GM23248 (cell line): ENCODE measurements around the gene ABCG2. TPM values are rescaled to one million over a fixed set of nuclear protein-coding genes. Genes with fewer than 3 reads are reported as not detected.

Source experiments
- DNase-seq: peaks from one replicate; pipeline ENCODE4 v3.0.0-alpha.2; 2015
- H2AFZ ChIP-seq: fragments of 200-600 bp; sonication (generic); 2 replicates; pipeline ENCODE4 v1.6.1; 2016; ENCODE audit warnings: antibody characterized with exemption
- H3F3A ChIP-seq: fragments of 200-600 bp; sonication (generic); 2 replicates; pipeline ENCODE4 v1.6.1; 2016; ENCODE audit warnings: mild to moderate bottlenecking, antibody characterized with exemption, mixed run types; ENCODE audit not compliant: insufficient read depth
- H3K27ac ChIP-seq: fragments of 200-600 bp; sonication (generic); 2 replicates; pipeline ENCODE4 v1.5.1; 2016; ENCODE audit warnings: mild to moderate bottlenecking
- H3K27me3 ChIP-seq: fragments of 200-600 bp; sonication (generic); replicated peaks from 2 replicates; pipeline ENCODE4 v1.6.1; 2016; ENCODE audit warnings: mild to moderate bottlenecking; ENCODE audit not compliant: insufficient read depth
- H3K36me3 ChIP-seq: fragments of 200-600 bp; sonication (generic); 2 replicates; pipeline ENCODE4 v1.6.1; 2016; ENCODE audit warnings: low read depth, mild to moderate bottlenecking
- H3K4me1 ChIP-seq: fragments of 200-600 bp; sonication (generic); 2 replicates; pipeline ENCODE4 v1.6.1; 2016; ENCODE audit warnings: mild to moderate bottlenecking; ENCODE audit not compliant: insufficient read depth
- H3K4me2 ChIP-seq: fragments of 200-600 bp; sonication (generic); one replicate; pipeline ENCODE4 v1.6.1; 2016; ENCODE audit warnings: mild to moderate bottlenecking; ENCODE audit not compliant: unreplicated experiment
- H3K4me3 ChIP-seq: fragments of 200-600 bp; sonication (generic); 2 replicates; pipeline ENCODE4 v1.5.1; 2016; ENCODE audit warnings: mild to moderate bottlenecking
- H3K79me2 ChIP-seq: fragments of 200-600 bp; sonication (generic); 2 replicates; pipeline ENCODE4 v1.6.1; 2016; ENCODE audit warnings: mild to moderate bottlenecking; ENCODE audit not compliant: insufficient read depth
- H3K9ac ChIP-seq: fragments of 200-600 bp; sonication (generic); 2 replicates; pipeline ENCODE4 v1.6.1; 2016; ENCODE audit warnings: mild to moderate bottlenecking
- H3K9me2 ChIP-seq: fragments of 200-600 bp; sonication (generic); 2 replicates; pipeline ENCODE4 v1.6.1; 2016; ENCODE audit warnings: mixed run types, mild to moderate bottlenecking, moderate library complexity; ENCODE audit not compliant: insufficient read depth
- H3K9me3 ChIP-seq: fragments of 200-600 bp; sonication (generic); one replicate; pipeline ENCODE4 v1.6.1; 2017; ENCODE audit warnings: low read depth
- H4K20me1 ChIP-seq: fragments of 200-600 bp; sonication (generic); 2 replicates; pipeline ENCODE4 v1.6.0; 2016; ENCODE audit not compliant: insufficient read depth
- EZH2 ChIP-seq: fragments of 200-600 bp; sonication (generic); IDR thresholded peaks from 2 replicates; pipeline ENCODE4 v1.6.1; 2018; ENCODE audit warnings: antibody characterized with exemption, mild to moderate bottlenecking; ENCODE audit not compliant: insufficient read depth, poor library complexity, severe bottlenecking
- EZH2phosphoT487 ChIP-seq: fragments of 200-600 bp; sonication (generic); IDR thresholded peaks from 2 replicates; pipeline ENCODE4 v1.6.1; 2018; ENCODE audit warnings: antibody characterized with exemption, moderate library complexity, mild to moderate bottlenecking, low read depth; ENCODE audit not compliant: insufficient read depth
- WGBS, 2 experiments: methylation state at CpG; one replicate each; pipeline ENCODE4 v1.1.6; 2015 to 2017; ENCODE audit warnings: low lambda C conversion rate in 2 of 2, low coverage in 1 of 2; ENCODE audit errors: missing lambda C conversion rate in 2 of 2; 5-methylcytosine and 5-hydroxymethylcytosine counted together
- in situ Hi-C: fragments of 300-500 bp; cut with MboI; formaldehyde crosslinking; loops from 2 replicates; pipeline ENCODE4 v1.15.0; 2020
- polyA plus RNA-seq: library from polyadenylated mRNA; unstranded; fragments of >200 nt; fragmentation: Nextera tagmentation; extraction: Ambion mirVana; gene quantifications from 2 replicates; pipeline ENCODE4 v1.2.1, GENCODE V29; 2016
- total RNA-seq: library from RNA; depleted of rRNA; stranded (reverse); fragments of >200 nt; shearing (Covaris generic); gene quantifications from 2 replicates; pipeline ENCODE4 v1.2.3, GENCODE V29; 2014

ABCG2 gene
- total and polyA plus RNA-seq, 2 experiments from 2014 or later = 0.05 to 0.11 TPM

- no peaks in the 10 kb centered on the region for H3K9me2 ChIP-seq
- WGBS, 2 experiments = 34 to 35% methylated on average over 2 of the region's 2 CpGs
- no peaks in the 10 kb centered on the region for H3F3A ChIP-seq
- no peak overlapping the region for H3K4me3 ChIP-seq
- no peaks in the 10 kb centered on the region; the same call in 1 of the 2 replicates for H3K27me3 ChIP-seq
- TF ChIP-seq EZH2 = no peak
- no peaks in the 10 kb centered on the region for H3K79me2 ChIP-seq
- H2AFZ ChIP-seq = no peak overlapping the region
- H3K9me3 ChIP-seq = no peaks in the 10 kb centered on the region
- H3K27ac ChIP-seq = no peak overlapping the region
- H4K20me1 ChIP-seq = no peaks in the 10 kb centered on the region
- no peak overlapping the region for H3K4me2 ChIP-seq
- H3K36me3 ChIP-seq = no peaks in the 10 kb centered on the region
- DNase-seq = no peak
- H3K9ac ChIP-seq = no peak overlapping the region
- no peaks in the 10 kb centered on the region for H3K4me1 ChIP-seq
- in situ Hi-C loops = no loop called here
Measured at GRCh38 chr4:88119943-88120342, 38.5 kb downstream of the ABCG2 start.

DNA sequence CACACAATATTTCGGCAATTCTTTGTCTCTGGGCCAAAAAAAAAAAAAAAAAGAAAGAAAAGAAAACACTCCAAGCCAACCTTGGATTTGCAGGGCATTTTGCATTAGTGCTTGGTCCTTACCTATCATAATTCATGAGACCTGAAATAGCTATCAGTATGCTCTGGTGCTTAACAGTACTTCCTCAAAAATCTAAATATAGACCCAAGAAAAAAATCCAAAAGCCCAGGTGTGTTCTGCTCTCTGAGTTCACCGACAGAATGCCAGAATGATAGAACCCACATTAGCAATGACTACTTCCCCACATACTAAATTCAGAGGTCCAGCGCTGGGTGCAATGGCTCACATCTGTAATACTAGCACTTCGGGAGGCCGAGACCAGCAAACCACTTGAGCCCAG, 42.9 kb downstream of the ABCG2 start:
- no peak overlapping the region for H3K4me2 ChIP-seq
- H2AFZ ChIP-seq = no peak overlapping the region
- H3K9me2 ChIP-seq = no peaks in the 10 kb centered on the region
- TF ChIP-seq EZH2phosphoT487 = no peak
- 79 to 85% methylated on average over 5 of the region's 5 CpGs for WGBS, 2 experiments
- H4K20me1 ChIP-seq = no peaks in the 10 kb centered on the region
- no peak overlapping the region for H3K9ac ChIP-seq
- no peak overlapping the region for H3K4me3 ChIP-seq
- no peaks in the 10 kb centered on the region for H3K27me3 ChIP-seq
- in situ Hi-C loops = no loop called here
- H3K4me1 ChIP-seq = no peaks in the 10 kb centered on the region
- no peaks in the 10 kb centered on the region for H3K9me3 ChIP-seq
- no peaks in the 10 kb centered on the region for H3K79me2 ChIP-seq
- DNase-seq = no peak
- H3K27ac ChIP-seq = no peak overlapping the region
- no peaks in the 10 kb centered on the region for H3K36me3 ChIP-seq
- no peaks in the 10 kb centered on the region for H3F3A ChIP-seq

GRCh38 chr4:88112856-88113255, 45.6 kb downstream of the ABCG2 start:
- no peak for DNase-seq
- Histone ChIP-seq H4K20me1 (no peaks in the 10 kb centered on the region), H3K36me3 (no peaks in the 10 kb centered on the region), H3K9me2 (no peaks in the 10 kb centered on the region), H2AFZ (no peak overlapping the region), H3K27me3 (no peaks in the 10 kb centered on the region), H3K9me3 (no peaks in the 10 kb centered on the region), H3K4me3 (no peak overlapping the region), H3F3A (no peaks in the 10 kb centered on the region), H3K4me2 (no peak overlapping the region), H3K4me1 (peaks cover 4% of the 10 kb centered on the region; the same call in 1 of the 2 replicates), H3K9ac (no peak overlapping the region), H3K27ac (no peak overlapping the region), H3K79me2 (no peaks in the 10 kb centered on the region)
- in situ Hi-C loops = no loop called here
- TF ChIP-seq EZH2phosphoT487 (no peak), EZH2 (no peak)
- WGBS, 2 experiments = 73 to 82% methylated on average over 5 of the region's 5 CpGs

GRCh38 chr4:88110826-88111225, 47.6 kb downstream of the ABCG2 start:
- in situ Hi-C loops = no loop called here
- Histone ChIP-seq H3K4me2 (no peak overlapping the region), H3F3A (no peaks in the 10 kb centered on the region), H2AFZ (no peak overlapping the region), H4K20me1 (no peaks in the 10 kb centered on the region), H3K27ac (no peak overlapping the region), H3K36me3 (no peaks in the 10 kb centered on the region), H3K79me2 (no peaks in the 10 kb centered on the region), H3K27me3 (no peaks in the 10 kb centered on the region), H3K9me3 (no peaks in the 10 kb centered on the region), H3K4me3 (no peak overlapping the region), H3K9me2 (no peaks in the 10 kb centered on the region), H3K9ac (no peak overlapping the region), H3K4me1 (peaks cover 9% of the 10 kb centered on the region)
- DNase-seq = no peak
- WGBS, 2 experiments = 70 to 77% methylated on average over 2 of the region's 2 CpGs
- TF ChIP-seq EZH2 = no peak
- TF ChIP-seq EZH2phosphoT487 = no peak

GRCh38 chr4:88109123-88109881, 49.1 kb downstream of the ABCG2 start:
- no peaks in the 10 kb centered on the region for H3K9me3 ChIP-seq
- H3K4me3 ChIP-seq = no peak overlapping the region
- TF ChIP-seq EZH2phosphoT487 (no peak), EZH2 (no peak)
- no peaks in the 10 kb centered on the region for H3K9me2 ChIP-seq
- no peak overlapping the region for H3K4me2 ChIP-seq
- H3K4me1 ChIP-seq = peaks cover 16% of the 10 kb centered on the region
- H3F3A ChIP-seq = no peaks in the 10 kb centered on the region
- H2AFZ ChIP-seq = no peak overlapping the region
- 66 to 70% methylated on average over 5 of the region's 5 CpGs for WGBS, 2 experiments
- no peak overlapping the region for H3K9ac ChIP-seq
- no peaks in the 10 kb centered on the region for H3K27me3 ChIP-seq
- no peak overlapping the region for H3K27ac ChIP-seq
- no peaks in the 10 kb centered on the region for H3K79me2 ChIP-seq
- no peaks in the 10 kb centered on the region for H4K20me1 ChIP-seq
- DNase-seq = no peak
- no peaks in the 10 kb centered on the region for H3K36me3 ChIP-seq
- in situ Hi-C loops = no loop called here
